Measurements from ENCODE around the gene LY6G5B. TPM values are rescaled to one million over a fixed set of nuclear protein-coding genes. Genes with fewer than 3 reads are reported as not detected.

LY6G5B gene
- total and polyA plus RNA-seq, 2 experiments from 2014 or later = 7.9 to 8.4 TPM

- no peak for TF ChIP-seq CTCF (conservative IDR thresholded peaks at IDR 0.05; ENCODE audit: low read depth in 2 of 2)
- TF ChIP-seq EZH2phosphoT487 (IDR thresholded peaks at IDR 0.05; ENCODE audit: unreplicated experiment) = no peak
Measured at GRCh38 chr6:31630177-31630934, 39.4 kb upstream of the LY6G5B start (continued).

GRCh38 chr6:31631209-31631608 lies 38.6 kb upstream of the LY6G5B start:
- Mint-ChIP-seq H3K4me1 (no peaks in the 10 kb centered on the region), H3K27me3 (ENCODE audit: insufficient read depth, low read depth, poor library complexity) (peaks cover 6% of the 10 kb centered on the region), H3K9me3 (no peaks in the 10 kb centered on the region; the same call in 2 of the 3 replicates), H3K36me3 (ENCODE audit: low read depth) (peaks cover 99% of the 10 kb centered on the region), H3K4me3 (no peak overlapping the region), H3K27ac (no peak overlapping the region)
- H3K4me3 ChIP-seq = no peak overlapping the region
- DNase-seq (ENCODE audit: low spot score) (no peak), ATAC-seq (no peak)
- no peaks in the 10 kb centered on the region for H3K27me3 ChIP-seq (ENCODE audit: insufficient read depth)
- TF ChIP-seq EZH2phosphoT487 (IDR thresholded peaks at IDR 0.05; ENCODE audit: unreplicated experiment) (no peak), CREB1 (CRISPR knock-in tag; IDR thresholded peaks at IDR 0.05; ENCODE audit: low read depth) (no peak), STAT1 (IDR thresholded peaks at IDR 0.05; ENCODE audit: unreplicated experiment) (no peak), CTCF (conservative IDR thresholded peaks at IDR 0.05; ENCODE audit: low read depth in 2 of 2) (no peak), NANOG (IDR thresholded peaks at IDR 0.05; ENCODE audit: borderline replicate concordance) (no peak)
- no peaks in the 10 kb centered on the region for H3K9me2 ChIP-seq (ENCODE audit: insufficient read depth)
- no peaks in the 10 kb centered on the region for H3K4me1 ChIP-seq (ENCODE audit: insufficient read depth)
- H3K27ac ChIP-seq (ENCODE audit: low read depth) = no peak overlapping the region
- H3K36me3 ChIP-seq (ENCODE audit: insufficient read depth) = peaks cover 78% of the 10 kb centered on the region
- peaks cover 49% of the 10 kb centered on the region for H4K20me1 ChIP-seq (replicated peaks; ENCODE audit: insufficient read depth)
- peaks cover 67% of the 10 kb centered on the region for H3F3A ChIP-seq (replicated peaks; ENCODE audit: low read depth)
- no peak overlapping the region for H3K4me2 ChIP-seq
- H2AFZ ChIP-seq = no peak overlapping the region
- peaks cover 32% of the 10 kb centered on the region for H3K79me2 ChIP-seq (replicated peaks; ENCODE audit: insufficient read depth)

GRCh38 chr6:31631681-31632278 lies 38.0 kb upstream of the LY6G5B start:
- DNase-seq (ENCODE audit: low spot score) = no peak
- Histone ChIP-seq H3K36me3 (ENCODE audit: insufficient read depth) (peaks cover 78% of the 10 kb centered on the region), H3K27me3 (ENCODE audit: insufficient read depth) (no peaks in the 10 kb centered on the region), H3F3A (replicated peaks; ENCODE audit: low read depth) (peaks cover 67% of the 10 kb centered on the region), H4K20me1 (replicated peaks; ENCODE audit: insufficient read depth) (peaks cover 51% of the 10 kb centered on the region), H2AFZ (no peak overlapping the region), H3K79me2 (replicated peaks; ENCODE audit: insufficient read depth) (peaks cover 26% of the 10 kb centered on the region), H3K4me2 (no peak overlapping the region), H3K27ac (ENCODE audit: low read depth) (no peak overlapping the region), H3K4me3 (no peak overlapping the region), H3K4me1 (ENCODE audit: insufficient read depth) (no peaks in the 10 kb centered on the region), H3K9me2 (ENCODE audit: insufficient read depth) (no peaks in the 10 kb centered on the region)
- Mint-ChIP-seq H3K36me3 (ENCODE audit: low read depth) (peaks cover 99% of the 10 kb centered on the region), H3K27me3 (ENCODE audit: insufficient read depth, low read depth, poor library complexity) (peaks cover 3% of the 10 kb centered on the region), H3K9me3 (no peaks in the 10 kb centered on the region; the same call in 2 of the 3 replicates), H3K4me1 (no peaks in the 10 kb centered on the region), H3K27ac (no peak overlapping the region), H3K4me3 (no peak overlapping the region)
- ATAC-seq = peak; percentile 10
- TF ChIP-seq ZNF331 (CRISPR knock-in tag; IDR thresholded peaks at IDR 0.05; ENCODE audit: low read depth) (no peak), CTCF (conservative IDR thresholded peaks at IDR 0.05; ENCODE audit: low read depth in 2 of 2) (no peak), STAT1 (IDR thresholded peaks at IDR 0.05; ENCODE audit: unreplicated experiment) (no peak), JUNB (IDR thresholded peaks at IDR 0.05; ENCODE audit: unreplicated experiment) (no peak)

All from GM23338 (cell line).